SU-DHL-6 (cell line): ENCODE measurements around the gene ENDOV.

ENCODE experiments used
- EZH2phosphoT487 ChIP-seq: fragments of 200-600 bp; sonication (generic), shearing (Covaris generic); conservative IDR thresholded peaks from 2 replicates; pipeline ENCODE4 v1.6.1; 2018; ENCODE audit warnings: mild to moderate bottlenecking, antibody characterized with exemption, low read length, moderate library complexity, mixed read lengths
- TF ChIP-seq, protein P1 (sequence below): fragments of 200-600 bp; sonication (generic); IDR thresholded peaks from one replicate; pipeline ENCODE4 v1.5.1; 2017; ENCODE audit warnings: antibody characterized with exemption, mild to moderate bottlenecking, low read length, moderate library complexity; ENCODE audit not compliant: insufficient read depth, poor library complexity, severe bottlenecking

- TF ChIP-seq, protein P1, sequence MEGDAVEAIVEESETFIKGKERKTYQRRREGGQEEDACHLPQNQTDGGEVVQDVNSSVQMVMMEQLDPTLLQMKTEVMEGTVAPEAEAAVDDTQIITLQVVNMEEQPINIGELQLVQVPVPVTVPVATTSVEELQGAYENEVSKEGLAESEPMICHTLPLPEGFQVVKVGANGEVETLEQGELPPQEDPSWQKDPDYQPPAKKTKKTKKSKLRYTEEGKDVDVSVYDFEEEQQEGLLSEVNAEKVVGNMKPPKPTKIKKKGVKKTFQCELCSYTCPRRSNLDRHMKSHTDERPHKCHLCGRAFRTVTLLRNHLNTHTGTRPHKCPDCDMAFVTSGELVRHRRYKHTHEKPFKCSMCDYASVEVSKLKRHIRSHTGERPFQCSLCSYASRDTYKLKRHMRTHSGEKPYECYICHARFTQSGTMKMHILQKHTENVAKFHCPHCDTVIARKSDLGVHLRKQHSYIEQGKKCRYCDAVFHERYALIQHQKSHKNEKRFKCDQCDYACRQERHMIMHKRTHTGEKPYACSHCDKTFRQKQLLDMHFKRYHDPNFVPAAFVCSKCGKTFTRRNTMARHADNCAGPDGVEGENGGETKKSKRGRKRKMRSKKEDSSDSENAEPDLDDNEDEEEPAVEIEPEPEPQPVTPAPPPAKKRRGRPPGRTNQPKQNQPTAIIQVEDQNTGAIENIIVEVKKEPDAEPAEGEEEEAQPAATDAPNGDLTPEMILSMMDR: no peak
- TF ChIP-seq EZH2phosphoT487: no peak
Observed at GRCh38 chr17:80460429-80460834, 45.5 kb downstream of the ENDOV start.
